Liver (tissue), 9 donors: ENCODE measurements around the gene AP2A2. TPM values are rescaled to one million over a fixed set of nuclear protein-coding genes. Genes with fewer than 3 reads are reported as not detected.

Source experiments
- DNase-seq: peaks from one replicate; pipeline ENCODE4 v3.0.0-alpha.2; 2017; ENCODE audit warnings: low spot score
- H3K27ac ChIP-seq, 2 donors: one replicate each; pipeline ENCODE4 v1.7.0; 2013; ENCODE audit warnings: inconsistent platforms in 2 of 2, low read length in 2 of 2, control low read depth in 1 of 2, low read depth in 1 of 2, mild to moderate bottlenecking in 1 of 2
- H3K27me3 ChIP-seq, 4 donors: one replicate each; pipeline versions ENCODE4 v1.6.1 to v1.7.0; 2013; ENCODE audit warnings: low read length in 3 of 4, inconsistent platforms in 1 of 4, mild to moderate bottlenecking in 1 of 4, moderate library complexity in 1 of 4; ENCODE audit not compliant: control insufficient read depth in 4 of 4, insufficient read depth in 4 of 4
- H3K36me3 ChIP-seq, 4 donors: one replicate each; pipeline versions ENCODE4 v1.6.1 to v1.7.0; 2013; ENCODE audit warnings: low read length in 3 of 4, mild to moderate bottlenecking in 3 of 4, low read depth in 1 of 4, moderate library complexity in 1 of 4; ENCODE audit not compliant: control insufficient read depth in 4 of 4, insufficient read depth in 3 of 4
- H3K4me1 ChIP-seq, 4 donors: one replicate each; pipeline versions ENCODE4 v1.6.1 to v1.7.0; 2013; ENCODE audit warnings: low read length in 3 of 4, mild to moderate bottlenecking in 3 of 4, moderate library complexity in 1 of 4; ENCODE audit not compliant: control insufficient read depth in 4 of 4, insufficient read depth in 4 of 4
- H3K4me3 ChIP-seq, 3 donors: one replicate each; pipeline versions ENCODE4 v1.6.1 to v1.7.0; 2013; ENCODE audit warnings: low read length in 3 of 3, control low read depth in 1 of 3, low read depth in 1 of 3, mild to moderate bottlenecking in 1 of 3
- H3K9ac ChIP-seq, 2 donors: one replicate each; pipeline ENCODE4 v1.7.0; 2013; ENCODE audit warnings: low read length in 2 of 2, mild to moderate bottlenecking in 2 of 2, moderate library complexity in 2 of 2, control low read depth in 1 of 2, low read depth in 1 of 2
- H3K9me3 ChIP-seq, 4 donors: one replicate each; pipeline versions ENCODE4 v1.6.1 to v1.7.0; 2013; ENCODE audit warnings: low read length in 3 of 4; ENCODE audit not compliant: control insufficient read depth in 4 of 4
- FOXA2 ChIP-seq: IDR thresholded peaks from 2 replicates; pipeline ENCODE4 v1.6.1; 2016; ENCODE audit warnings: antibody characterized with exemption
- JUND ChIP-seq, 2 donors: IDR thresholded peaks; 2 replicates each; pipeline ENCODE4 v1.6.1; 2016; ENCODE audit warnings: antibody characterized with exemption in 2 of 2
- RXRA ChIP-seq, 2 donors: IDR thresholded peaks; 2 replicates each; pipeline ENCODE4 v1.6.1; 2017 to 2018; ENCODE audit warnings: antibody characterized with exemption in 2 of 2, mild to moderate bottlenecking in 1 of 2
- YY1 ChIP-seq: IDR thresholded peaks from 2 replicates; pipeline ENCODE4 v1.6.1; 2016; ENCODE audit warnings: antibody characterized with exemption, mild to moderate bottlenecking
- WGBS: extraction: QIAGEN DNeasy Blood & Tissue Kit; methylation state at CpG from one replicate; pipeline ENCODE4 v1.1.7; 2013; 5-methylcytosine and 5-hydroxymethylcytosine counted together
- polyA plus RNA-seq, 2 donors: library from polyadenylated mRNA; stranded (reverse) in 1 of 2; unstranded in 1 of 2; fragments of 200-250 nt in 1 of 2; fragments of >200 nt in 1 of 2; fragmentation: Nextera tagmentation in 1 of 2; extraction: Ambion mirVana in 1 of 2; gene quantifications; one replicate each; pipeline versions ENCODE4 v1.2.1 to v1.2.3, GENCODE V29; 2013 to 2015
- total RNA-seq, 2 donors: library from RNA; depleted of rRNA; stranded (reverse); fragments of >200 nt; gene quantifications; one replicate each; pipeline ENCODE4 v1.2.3, GENCODE V29; 2014
- TF ChIP-seq, protein P1 (sequence below): IDR thresholded peaks from 2 replicates; pipeline ENCODE4 v1.6.1; 2016; ENCODE audit warnings: antibody characterized with exemption
- TF ChIP-seq, protein P2 (sequence below): IDR thresholded peaks from 2 replicates; pipeline ENCODE4 v1.6.1; 2016; ENCODE audit warnings: antibody characterized with exemption
- donor health status: healthy.
- donor health status: healthy.
- donor health status: healthy.
- donor health status: healthy.
- donor health status: healthy.

The AP2A2 gene
- total and polyA plus RNA-seq, 4 donors, result 20.5 to 39.7 (median 23.8) TPM

DNA sequence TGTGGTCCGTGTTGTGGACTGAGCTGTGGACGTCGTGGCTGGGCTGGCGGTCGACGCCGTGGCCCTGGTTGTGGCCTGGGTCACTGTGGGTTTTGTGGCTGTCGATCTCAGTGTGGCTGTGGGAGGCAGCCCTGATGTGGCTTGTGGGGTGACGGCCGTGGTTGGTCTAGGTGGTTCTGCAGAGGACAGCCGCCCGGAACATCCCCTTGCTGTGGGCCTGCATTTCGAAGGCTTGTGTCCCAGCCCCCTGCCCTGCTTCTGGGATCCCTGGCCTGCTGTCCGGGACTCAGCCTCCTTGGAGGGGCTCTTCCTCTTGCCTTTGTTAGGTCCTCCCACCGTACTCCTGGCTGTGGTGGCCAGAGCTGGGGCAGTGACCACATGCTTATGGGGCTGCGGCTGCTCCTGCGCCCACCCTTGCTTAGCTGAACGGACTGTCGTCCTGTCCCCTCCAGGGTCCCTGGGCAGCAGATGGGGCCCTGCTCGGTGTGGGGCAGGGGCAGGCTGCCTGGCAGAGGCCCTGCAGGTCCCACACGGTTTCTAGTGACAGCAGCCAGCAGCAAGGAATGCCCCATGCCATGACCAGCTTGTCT, 93.7 kb downstream of the AP2A2 start:
- DNase-seq, result no peak
- TF ChIP-seq, protein P1, sequence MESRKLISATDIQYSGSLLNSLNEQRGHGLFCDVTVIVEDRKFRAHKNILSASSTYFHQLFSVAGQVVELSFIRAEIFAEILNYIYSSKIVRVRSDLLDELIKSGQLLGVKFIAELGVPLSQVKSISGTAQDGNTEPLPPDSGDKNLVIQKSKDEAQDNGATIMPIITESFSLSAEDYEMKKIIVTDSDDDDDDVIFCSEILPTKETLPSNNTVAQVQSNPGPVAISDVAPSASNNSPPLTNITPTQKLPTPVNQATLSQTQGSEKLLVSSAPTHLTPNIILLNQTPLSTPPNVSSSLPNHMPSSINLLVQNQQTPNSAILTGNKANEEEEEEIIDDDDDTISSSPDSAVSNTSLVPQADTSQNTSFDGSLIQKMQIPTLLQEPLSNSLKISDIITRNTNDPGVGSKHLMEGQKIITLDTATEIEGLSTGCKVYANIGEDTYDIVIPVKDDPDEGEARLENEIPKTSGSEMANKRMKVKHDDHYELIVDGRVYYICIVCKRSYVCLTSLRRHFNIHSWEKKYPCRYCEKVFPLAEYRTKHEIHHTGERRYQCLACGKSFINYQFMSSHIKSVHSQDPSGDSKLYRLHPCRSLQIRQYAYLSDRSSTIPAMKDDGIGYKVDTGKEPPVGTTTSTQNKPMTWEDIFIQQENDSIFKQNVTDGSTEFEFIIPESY, result no peak
- no peak for TF ChIP-seq JUND (IDR thresholded peaks at IDR 0.05)
- no peak for TF ChIP-seq RXRA (IDR thresholded peaks at IDR 0.05)
- no peak for TF ChIP-seq FOXA2
- H3K9me3 ChIP-seq, result no peaks in the 10 kb centered on the region
- 91% methylated on average over 21 of the region's 21 CpGs for WGBS
- no peaks in the 10 kb centered on the region for H3K4me1 ChIP-seq
- H3K36me3 ChIP-seq, result no peaks in the 10 kb centered on the region
- H3K9ac ChIP-seq, result no peak overlapping the region
- no peak overlapping the region for H3K4me3 ChIP-seq
- H3K27me3 ChIP-seq, result no peaks in the 10 kb centered on the region
- H3K27ac ChIP-seq, result no peak overlapping the region

DNA sequence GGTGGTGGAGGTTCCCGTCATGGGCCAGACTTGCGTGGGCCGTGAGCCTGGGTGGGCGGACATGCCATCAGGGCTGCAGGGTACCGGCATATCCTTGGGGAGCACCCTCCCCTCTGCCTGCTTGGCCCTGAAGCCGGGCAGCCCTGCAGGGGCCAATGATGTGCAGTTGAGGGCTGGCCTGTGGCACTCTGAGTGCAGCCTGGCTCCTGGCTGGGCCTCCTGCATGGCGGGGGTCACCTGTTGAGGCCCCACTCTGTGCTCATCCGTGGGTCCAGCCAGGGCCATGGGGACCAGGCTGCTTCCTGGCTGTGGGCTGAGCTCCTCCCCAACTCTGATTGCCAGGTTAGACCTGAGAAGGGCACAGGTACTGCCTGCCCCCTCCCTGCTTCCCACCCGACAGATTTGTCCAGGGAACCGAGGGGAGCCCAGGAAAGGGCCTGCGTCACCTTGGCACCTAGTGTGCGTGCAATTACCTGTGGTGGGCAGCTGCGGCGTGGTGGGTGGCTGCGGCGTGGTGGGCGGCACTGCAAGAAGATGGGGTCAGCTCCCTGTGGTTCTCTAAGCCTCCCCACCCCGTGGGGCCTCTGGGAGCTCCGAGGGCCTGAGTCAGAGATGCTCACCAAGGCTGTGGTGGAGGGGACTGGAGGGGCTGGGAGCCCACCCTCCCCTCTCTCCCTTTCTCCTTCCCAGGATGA, 94.7 kb downstream of the AP2A2 start:
- Histone ChIP-seq H3K27me3 (no peaks in the 10 kb centered on the region), H3K9me3 (no peaks in the 10 kb centered on the region), H3K4me1 (no peaks in the 10 kb centered on the region), H3K27ac (no peak overlapping the region), H3K4me3 (no peak overlapping the region), H3K36me3 (peaks cover 0 to 2% (median 0%) of the 10 kb centered on the region in 4 donors), H3K9ac (no peak overlapping the region)
- DNase-seq, result no peak
- no peak for TF ChIP-seq YY1
- TF ChIP-seq, protein P1, result no peak
- WGBS, result 96% methylated on average over 19 of the region's 19 CpGs

DNA sequence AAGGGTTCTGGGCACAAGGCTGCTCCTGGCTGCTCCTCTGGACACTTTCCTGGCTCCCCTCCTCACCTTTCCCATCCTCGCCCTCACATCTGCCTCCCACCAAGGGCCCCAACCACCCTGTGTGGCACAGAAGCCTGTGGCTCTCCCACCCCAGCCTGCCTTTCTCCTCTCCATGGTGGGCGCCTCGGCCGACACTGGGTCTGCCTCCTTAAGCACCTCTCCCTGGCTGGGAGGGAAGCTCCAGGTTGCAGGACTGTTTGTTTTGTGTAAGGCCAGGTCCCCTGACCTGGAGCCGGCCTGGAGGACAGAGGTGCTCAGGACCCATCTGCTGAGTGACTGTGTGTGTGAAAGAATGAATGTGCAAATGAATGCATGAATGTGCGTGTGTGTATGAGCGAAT, 96.7 kb downstream of the AP2A2 start:
- H3K27me3 ChIP-seq, result no peaks in the 10 kb centered on the region
- TF ChIP-seq, protein P2, sequence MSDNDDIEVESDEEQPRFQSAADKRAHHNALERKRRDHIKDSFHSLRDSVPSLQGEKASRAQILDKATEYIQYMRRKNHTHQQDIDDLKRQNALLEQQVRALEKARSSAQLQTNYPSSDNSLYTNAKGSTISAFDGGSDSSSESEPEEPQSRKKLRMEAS, result no peak
- H3K27ac ChIP-seq, result no peak overlapping the region
- no peaks in the 10 kb centered on the region for H3K9me3 ChIP-seq
- H3K9ac ChIP-seq, result no peak overlapping the region
- H3K36me3 ChIP-seq, result peaks cover 0 to 2% (median 0%) of the 10 kb centered on the region in 4 donors
- H3K4me1 ChIP-seq, result no peaks in the 10 kb centered on the region
- H3K4me3 ChIP-seq, result no peak overlapping the region
- WGBS, result 95% methylated on average over 7 of the region's 7 CpGs
- no peak for DNase-seq
